Transverse colon (tissue), 4 donors: ENCODE data around the gene IDS. TPM values are rescaled to one million over a fixed set of nuclear protein-coding genes. Genes with fewer than 3 reads are reported as not detected.
"Not testable (repeated sequence)": the region's sequence is repeated elsewhere in the genome, so short reads cannot be mapped to it uniquely, and the experiment has no call there.

Source experiments
- DNase-seq: peaks from one replicate; pipeline ENCODE4 v3.0.0-alpha.2; 2019
- H3K27ac ChIP-seq, 4 donors: fragments of 200-600 bp; sonication (generic); 2 replicates each; pipeline ENCODE4 v1.5.1; 2016 to 2018; ENCODE audit warnings: inconsistent platforms in 4 of 4
- H3K27me3 ChIP-seq: fragments of 200-600 bp; sonication (generic); 2 replicates; pipeline ENCODE4 v1.5.1; 2017; ENCODE audit warnings: inconsistent platforms
- H3K36me3 ChIP-seq, 4 donors: fragments of 200-600 bp; sonication (generic); 2 replicates each; pipeline ENCODE4 v1.5.1; 2017 to 2019; ENCODE audit warnings: inconsistent platforms in 4 of 4
- H3K4me1 ChIP-seq, 4 donors: fragments of 200-600 bp; sonication (generic); 2 replicates each; pipeline ENCODE4 v1.5.1; 2017 to 2020; ENCODE audit warnings: inconsistent platforms in 4 of 4
- H3K4me3 ChIP-seq, 4 donors: fragments of 200-600 bp; sonication (generic); 1 replicate in 1 of 4; 2 replicates in 3 of 4; pipeline versions ENCODE4 v1.5.1 to v1.6.1; 2017 to 2019; ENCODE audit warnings: inconsistent platforms in 4 of 4
- H3K9me3 ChIP-seq, 2 donors: fragments of 200-600 bp; sonication (generic); 2 replicates each; pipeline ENCODE4 v1.5.1; 2017 to 2019; ENCODE audit warnings: inconsistent platforms in 2 of 2
- CTCF ChIP-seq, 5 experiments: fragments of 200-600 bp in 3 of 5; fragments of 450-650 bp in 2 of 5; sonication (generic) in 3 of 5; IDR thresholded peaks; 1 replicate in 2 of 5; 2 replicates in 3 of 5; pipeline ENCODE4 v1.5.1; 2016 to 2017; ENCODE audit warnings: antibody characterized with exemption in 5 of 5, inconsistent platforms in 3 of 5, mild to moderate bottlenecking in 2 of 5, moderate library complexity in 1 of 5
- EP300 ChIP-seq: sonication (generic); formaldehyde crosslinking; IDR thresholded peaks from one replicate; pipeline ENCODE4 v1.6.1; 2017; ENCODE audit warnings: antibody characterized with exemption, low read depth
- POLR2A ChIP-seq: fragments of 450-650 bp; IDR thresholded peaks from one replicate; pipeline ENCODE4 v1.6.1; 2016; ENCODE audit warnings: antibody characterized with exemption, mild to moderate bottlenecking, moderate library complexity
- POLR2AphosphoS5 ChIP-seq, 3 donors: sonication (generic); formaldehyde crosslinking; IDR thresholded peaks; one replicate each; pipeline ENCODE4 v1.6.1; 2016; ENCODE audit warnings: antibody characterized with exemption in 3 of 3
- WGBS, 2 donors: methylation state at CpG; one replicate each; pipeline ENCODE4 v1.1.5; 2018; ENCODE audit warnings: low coverage in 1 of 2; 5-methylcytosine and 5-hydroxymethylcytosine counted together
- in situ Hi-C, 4 donors: fragments of 200-750 bp; cut with MboI; loops; one replicate each; pipeline versions ENCODE4 v1.15.0 to v1.15.1; 2017; ENCODE audit warnings: low sequenced_read_pairs in 3 of 4, low pct_ligation_motif_present in 1 of 4, low pct_unique_long_range_greater_than_20kb in 1 of 4
- intact Hi-C: fragments of 100-400 bp; cut with DNase I; formaldehyde crosslinking; loops from one replicate; pipeline ENCODE4 v1.15.1; 2023; ENCODE audit warnings: low total_unique reads
- total RNA-seq, 4 donors: library from RNA; depleted of rRNA; stranded (reverse); fragments of >200 nt; gene quantifications; one replicate each; pipeline ENCODE4 v1.1.0, GENCODE V29; 2016

IDS gene
- total RNA-seq, 4 donors from 2014 or later = 52.5 to 137 (median 59.2) TPM

GRCh38 chrX:149541521-149542047, 36.5 kb upstream of the IDS start:
- TF ChIP-seq CTCF (IDR thresholded peaks at IDR 0.05) = no peak
- TF ChIP-seq EP300 = no peak
- TF ChIP-seq POLR2A = no peak
- whole genome bisulfite sequencing, 2 donors = 40% methylated on average over 13 of the region's 13 CpGs; no CpG with 5 or more reads in 1 of the 2 donors
- no peaks in the 10 kb centered on the region for H3K9me3 ChIP-seq

GRCh38 chrX:149540621-149541520, 35.8 kb upstream of the IDS start, which contains the start of gene EOLA1:
EOLA1 (plus strand) TSS chrX:149541012; CDS start chrX:149545631, 4,619 bp downstream.
- no peaks in the 10 kb centered on the region for H3K27me3 ChIP-seq
- peak; percentile 70 to 87 (median 87) for TF ChIP-seq POLR2AphosphoS5 (IDR thresholded peaks at IDR 0.05)
- no peak for TF ChIP-seq CTCF (IDR thresholded peaks at IDR 0.05)
- peak; percentile 85 for TF ChIP-seq POLR2A
- peak; percentile 91 for TF ChIP-seq EP300
- H3K9me3 ChIP-seq = no peaks in the 10 kb centered on the region
- intact Hi-C loops = no loop called here
- 58% methylated on average over 60 of the region's 71 CpGs; no CpG with 5 or more reads in 1 of the 2 donors for WGBS, 2 donors
- no peaks in the 10 kb centered on the region for H3K36me3 ChIP-seq
- H3K27ac ChIP-seq = peak within 1 kb of the TSS; percentile 93 to 98 (median 94)
- DNase-seq = peak; percentile 91
- in situ Hi-C loops = no loop called here
- H3K4me3 ChIP-seq = peak within 1 kb of the TSS; percentile 29 to 84 (median 54)
- H3K4me1 ChIP-seq = peaks cover 0 to 9% (median 3%) of the 10 kb centered on the region in 4 donors

More at GRCh38 chrX:149541521-149542047, 36.5 kb upstream of the IDS start:
- Histone ChIP-seq H3K4me1 (peaks cover 0 to 9% (median 3%) of the 10 kb centered on the region in 4 donors), H3K27me3 (no peaks in the 10 kb centered on the region), H3K36me3 (no peaks in the 10 kb centered on the region), H3K27ac (peak overlapping the region; percentile 91 to 98 (median 94)), H3K4me3 (peak overlapping the region; percentile 23 to 84 (median 54))
- no peak for DNase-seq
- intact Hi-C loops (no loop called here), in situ Hi-C loops (no loop called here)

GRCh38 chrX:149540131-149540620, 35.1 kb upstream of the IDS start:
- no peaks in the 10 kb centered on the region for H3K36me3 ChIP-seq
- no peak for TF ChIP-seq EP300
- whole genome bisulfite sequencing, 2 donors = 43% methylated on average over 20 of the region's 24 CpGs; no CpG with 5 or more reads in 1 of the 2 donors
- peaks cover 0 to 9% (median 3%) of the 10 kb centered on the region in 4 donors for H3K4me1 ChIP-seq
- no peaks in the 10 kb centered on the region for H3K9me3 ChIP-seq
- H3K27me3 ChIP-seq = no peaks in the 10 kb centered on the region
- H3K4me3 ChIP-seq = peak overlapping the region in 3 of 4 donors; percentile 53 to 84 (median 54)
- in situ Hi-C loops (no loop called here), intact Hi-C loops (no loop called here)
- peak; percentile 93 for DNase-seq
- peak overlapping the region; percentile 91 to 98 (median 94) for H3K27ac ChIP-seq

- H3K27me3 ChIP-seq = no peaks in the 10 kb centered on the region
- DNase-seq = peak; percentile 90
- 42% methylated on average over 34 of the region's 34 CpGs; no CpG with 5 or more reads in 1 of the 2 donors for WGBS, 2 donors
- H3K4me3 ChIP-seq = peak overlapping the region; percentile 29 to 84 (median 36)
- peak overlapping the region; percentile 93 to 98 (median 94) for H3K27ac ChIP-seq
- H3K4me1 ChIP-seq = peaks cover 0 to 9% (median 3%) of the 10 kb centered on the region in 4 donors
- peak; percentile 24 for TF ChIP-seq POLR2A
- TF ChIP-seq EP300 = no peak
- TF ChIP-seq CTCF (IDR thresholded peaks at IDR 0.05) = no peak
- TF ChIP-seq POLR2AphosphoS5 (IDR thresholded peaks at IDR 0.05) = peak in 1 of 3 donors; percentile 31
- no peaks in the 10 kb centered on the region for H3K9me3 ChIP-seq
- intact Hi-C loops = no loop called here
- in situ Hi-C loops = no loop called here
- no peaks in the 10 kb centered on the region for H3K36me3 ChIP-seq
Observed at GRCh38 chrX:149539283-149540130, 34.4 kb upstream of the IDS start.

- DNase-seq, intact Hi-C loops, H3K4me1 ChIP-seq, H3K27me3 ChIP-seq, H3K36me3 ChIP-seq, H3K9me3 ChIP-seq, in situ Hi-C loops, H3K27ac ChIP-seq, H3K4me3 ChIP-seq: not testable (repeated sequence)
- 80% methylated on average over 9 of the region's 11 CpGs; no CpG with 5 or more reads in 1 of the 2 donors for WGBS, 2 donors
Observed at GRCh38 chrX:149537474-149537873, 32.4 kb upstream of the IDS start.

- H3K27ac ChIP-seq, H3K27me3 ChIP-seq, DNase-seq, H3K36me3 ChIP-seq, H3K4me1 ChIP-seq, H3K9me3 ChIP-seq, in situ Hi-C loops, H3K4me3 ChIP-seq, intact Hi-C loops: not testable (repeated sequence)
- 60% methylated on average over 3 of the region's 3 CpGs; no CpG with 5 or more reads in 1 of the 2 donors for WGBS, 2 donors
Observed at GRCh38 chrX:149534926-149535602, 30.0 kb upstream of the IDS start.
